Smooth muscle cell (in vitro differentiated cells): Measurements from ENCODE around the gene CDX1. TPM values are rescaled to one million over a fixed set of nuclear protein-coding genes. Genes with fewer than 3 reads are reported as not detected.

Experiments
- DNase-seq: peaks from one replicate; lab custom pipeline; 2025; ENCODE audit not compliant: unreplicated experiment; lab: John Stamatoyannopoulos, UW
- H2AFZ ChIP-seq: fragments of 200-600 bp; sonication (generic); 2 replicates; pipeline ENCODE4 v1.6.0; 2016; ENCODE audit warnings: antibody characterized with exemption, low read depth, mild to moderate bottlenecking
- H3F3A ChIP-seq: fragments of 200-600 bp; sonication (generic); 2 replicates; pipeline ENCODE4 v1.6.0; 2017; ENCODE audit warnings: antibody characterized with exemption, low read depth
- H3K27ac ChIP-seq: fragments of 200-600 bp; sonication (generic); 2 replicates; pipeline ENCODE4 v1.5.1; 2016; ENCODE audit warnings: low read depth, mild to moderate bottlenecking
- H3K27me3 ChIP-seq: fragments of 200-600 bp; sonication (generic); 2 replicates; pipeline ENCODE4 v1.6.1; 2016; ENCODE audit warnings: low read depth, mild to moderate bottlenecking
- H3K36me3 ChIP-seq: fragments of 200-600 bp; sonication (generic); 2 replicates; pipeline ENCODE4 v1.5.1; 2016; ENCODE audit warnings: low read depth
- H3K4me1 ChIP-seq: fragments of 200-600 bp; sonication (generic); 2 replicates; pipeline ENCODE4 v1.5.1; 2016; ENCODE audit warnings: low read depth
- H3K4me2 ChIP-seq: fragments of 200-600 bp; sonication (generic); 2 replicates; pipeline ENCODE4 v1.6.0; 2016; ENCODE audit warnings: mild to moderate bottlenecking
- H3K4me3 ChIP-seq: fragments of 200-600 bp; sonication (generic); 2 replicates; pipeline ENCODE4 v1.5.1; 2016; ENCODE audit warnings: mild to moderate bottlenecking
- H3K79me2 ChIP-seq: fragments of 200-600 bp; sonication (generic); 2 replicates; pipeline ENCODE4 v1.6.0; 2016; ENCODE audit warnings: low read depth, mild to moderate bottlenecking
- H3K9ac ChIP-seq: fragments of 200-600 bp; sonication (generic); 2 replicates; pipeline ENCODE4 v1.6.0; 2016; ENCODE audit warnings: low read depth
- H3K9me3 ChIP-seq: fragments of 200-600 bp; sonication (generic); replicated peaks from 2 replicates; pipeline ENCODE4 v1.5.1; 2016; ENCODE audit warnings: low read depth
- H4K20me1 ChIP-seq: fragments of 200-600 bp; sonication (generic); 2 replicates; pipeline ENCODE4 v1.6.0; 2016; ENCODE audit warnings: low read depth
- WGBS: methylation state at CpG from one replicate; pipeline ENCODE4 v1.1.7; 2016; ENCODE audit warnings: low lambda C conversion rate; 5-methylcytosine and 5-hydroxymethylcytosine counted together
- polyA plus RNA-seq: library from polyadenylated mRNA; unstranded; fragments of >200 nt; fragmentation: Nextera tagmentation; extraction: Ambion mirVana; gene quantifications from 2 replicates; pipeline ENCODE4 v1.2.1, GENCODE V29; 2016
- total RNA-seq: library from RNA; depleted of rRNA; stranded (reverse); fragments of >200 nt; gene quantifications from 2 replicates; pipeline ENCODE4 v1.2.3, GENCODE V29; 2014
- TF ChIP-seq, protein P1 (sequence below): fragments of 200-600 bp; sonication (generic); IDR thresholded peaks from 2 replicates; pipeline ENCODE4 v1.5.1; 2017; ENCODE audit warnings: borderline replicate concordance, mild to moderate bottlenecking, antibody characterized with exemption; ENCODE audit not compliant: insufficient read depth, poor library complexity, severe bottlenecking

CDX1 gene
- total and polyA plus RNA-seq, 2 experiments from 2014 or later = 1.4 to 5.0 TPM

DNA sequence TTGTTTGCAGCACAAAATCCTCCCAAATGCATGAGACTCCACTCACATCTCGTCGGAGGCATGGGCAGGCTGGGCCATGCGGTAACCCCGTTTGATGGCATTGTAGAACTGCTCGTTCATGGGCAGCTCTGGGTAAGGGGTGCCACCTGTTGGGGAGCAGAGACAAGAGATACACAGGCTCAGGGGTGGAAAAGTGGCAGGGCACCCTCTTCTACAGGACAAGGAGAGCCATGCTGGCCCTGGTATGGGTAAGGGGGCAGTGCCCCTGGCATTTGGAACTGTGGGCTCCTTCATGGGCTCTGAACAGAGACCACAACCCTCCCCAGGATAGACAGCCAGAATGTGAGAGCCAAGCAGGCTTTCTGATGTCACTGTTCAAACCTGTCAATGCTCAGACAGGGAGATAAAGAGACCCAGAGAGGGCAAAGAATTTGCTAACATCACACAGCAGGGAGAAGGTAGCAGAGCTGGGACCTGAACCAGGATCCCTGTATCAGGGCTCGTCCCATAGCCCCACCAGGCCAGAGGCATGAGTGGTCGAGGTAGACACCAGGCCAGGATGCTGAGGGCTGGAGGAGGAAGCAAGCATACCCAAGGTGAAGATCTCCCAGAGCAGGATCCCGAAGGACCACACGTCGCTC, 47.0 kb upstream of the CDX1 start:
- H2AFZ ChIP-seq = no peak overlapping the region
- H3K36me3 ChIP-seq = no peaks in the 10 kb centered on the region
- H3K4me2 ChIP-seq = no peak overlapping the region
- H3K27ac ChIP-seq = no peak overlapping the region
- H3K9me3 ChIP-seq = no peaks in the 10 kb centered on the region
- H3K79me2 ChIP-seq = no peaks in the 10 kb centered on the region
- no peaks in the 10 kb centered on the region for H4K20me1 ChIP-seq
- no peaks in the 10 kb centered on the region for H3K27me3 ChIP-seq
- H3K4me1 ChIP-seq = no peaks in the 10 kb centered on the region
- 97% methylated on average over 10 of the region's 10 CpGs for WGBS
- TF ChIP-seq, protein P1, sequence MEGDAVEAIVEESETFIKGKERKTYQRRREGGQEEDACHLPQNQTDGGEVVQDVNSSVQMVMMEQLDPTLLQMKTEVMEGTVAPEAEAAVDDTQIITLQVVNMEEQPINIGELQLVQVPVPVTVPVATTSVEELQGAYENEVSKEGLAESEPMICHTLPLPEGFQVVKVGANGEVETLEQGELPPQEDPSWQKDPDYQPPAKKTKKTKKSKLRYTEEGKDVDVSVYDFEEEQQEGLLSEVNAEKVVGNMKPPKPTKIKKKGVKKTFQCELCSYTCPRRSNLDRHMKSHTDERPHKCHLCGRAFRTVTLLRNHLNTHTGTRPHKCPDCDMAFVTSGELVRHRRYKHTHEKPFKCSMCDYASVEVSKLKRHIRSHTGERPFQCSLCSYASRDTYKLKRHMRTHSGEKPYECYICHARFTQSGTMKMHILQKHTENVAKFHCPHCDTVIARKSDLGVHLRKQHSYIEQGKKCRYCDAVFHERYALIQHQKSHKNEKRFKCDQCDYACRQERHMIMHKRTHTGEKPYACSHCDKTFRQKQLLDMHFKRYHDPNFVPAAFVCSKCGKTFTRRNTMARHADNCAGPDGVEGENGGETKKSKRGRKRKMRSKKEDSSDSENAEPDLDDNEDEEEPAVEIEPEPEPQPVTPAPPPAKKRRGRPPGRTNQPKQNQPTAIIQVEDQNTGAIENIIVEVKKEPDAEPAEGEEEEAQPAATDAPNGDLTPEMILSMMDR = no peak
- no peak for DNase-seq
- no peak overlapping the region for H3K9ac ChIP-seq
- H3F3A ChIP-seq = peaks cover 74% of the 10 kb centered on the region
- H3K4me3 ChIP-seq = no peak overlapping the region

DNA sequence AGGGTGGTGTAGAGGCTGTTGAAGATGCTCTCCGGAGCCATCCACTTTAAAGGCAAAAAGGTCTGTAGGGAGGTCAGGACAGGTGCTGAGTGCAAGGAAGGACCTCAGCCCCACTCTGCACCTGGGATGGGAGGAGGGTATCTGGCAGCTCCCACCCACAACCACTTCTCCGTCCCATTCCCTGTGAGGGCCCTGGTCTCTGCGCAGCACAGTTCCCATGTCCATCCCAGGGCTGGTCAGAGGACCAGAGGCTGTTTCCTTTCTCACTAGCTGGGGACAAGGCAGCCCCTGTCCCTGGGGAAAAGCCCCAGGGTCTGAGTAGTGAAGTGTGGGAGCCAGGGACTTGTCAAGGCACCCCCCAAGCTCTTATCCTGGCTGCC, 46.5 kb upstream of the CDX1 start:
- Histone ChIP-seq H2AFZ (no peak overlapping the region), H3K9me3 (no peaks in the 10 kb centered on the region), H3F3A (peaks cover 70% of the 10 kb centered on the region), H3K9ac (no peak overlapping the region), H3K4me3 (no peak overlapping the region), H3K27ac (peak overlapping the region; percentile 38), H3K4me1 (no peaks in the 10 kb centered on the region), H3K27me3 (no peaks in the 10 kb centered on the region), H4K20me1 (no peaks in the 10 kb centered on the region), H3K36me3 (no peaks in the 10 kb centered on the region), H3K4me2 (no peak overlapping the region), H3K79me2 (no peaks in the 10 kb centered on the region)
- WGBS = 96% methylated on average over 3 of the region's 3 CpGs
- DNase-seq = no peak
- TF ChIP-seq, protein P1 = no peak

DNA sequence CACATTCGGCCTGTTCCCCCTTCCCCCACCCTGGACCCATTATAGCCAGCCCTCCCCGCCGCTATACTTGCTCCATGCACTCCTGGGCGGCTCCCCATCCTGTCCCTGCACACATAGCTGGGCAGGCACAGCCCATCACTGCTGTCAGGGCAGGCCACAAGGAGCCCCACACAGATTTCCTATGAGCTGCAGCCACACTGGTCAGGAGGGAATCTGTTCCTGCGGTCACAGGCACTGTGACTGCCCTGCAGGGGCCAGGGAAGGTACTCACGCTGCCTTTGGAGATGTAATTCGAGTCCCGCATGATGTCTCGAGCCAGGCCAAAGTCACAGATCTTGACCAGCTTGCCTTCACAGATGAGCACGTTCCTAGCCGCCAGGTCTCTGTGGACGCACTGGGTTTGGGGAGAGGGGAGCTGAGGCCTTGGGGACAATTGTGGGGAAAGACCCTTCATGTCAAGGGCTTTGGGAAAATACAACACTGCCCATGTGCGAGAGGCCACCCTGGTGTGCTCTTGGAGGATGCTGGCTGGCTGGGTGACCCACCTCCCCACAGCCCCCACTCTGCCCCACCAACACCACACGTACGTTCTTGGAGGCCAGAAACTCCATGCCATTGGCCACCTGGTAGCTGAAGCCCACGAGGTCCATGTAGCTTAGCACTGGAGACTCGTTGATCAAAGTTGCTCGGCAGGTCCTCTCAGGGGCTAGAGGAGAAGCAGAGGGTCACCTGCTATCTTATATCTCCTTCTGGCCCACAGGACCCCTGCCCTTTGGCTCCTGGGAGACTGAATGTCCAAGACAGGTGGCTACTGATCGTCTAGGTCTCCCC, 45.7 kb upstream of the CDX1 start:
- 91% methylated on average over 19 of the region's 19 CpGs for WGBS
- no peaks in the 10 kb centered on the region for H3K27me3 ChIP-seq
- no peaks in the 10 kb centered on the region for H3K36me3 ChIP-seq
- H2AFZ ChIP-seq = no peak overlapping the region
- no peaks in the 10 kb centered on the region for H4K20me1 ChIP-seq
- no peaks in the 10 kb centered on the region for H3K4me1 ChIP-seq
- H3K4me3 ChIP-seq = no peak overlapping the region
- H3F3A ChIP-seq = peaks cover 62% of the 10 kb centered on the region
- TF ChIP-seq, protein P1 = no peak
- no peak overlapping the region for H3K9ac ChIP-seq
- DNase-seq = no peak
- H3K9me3 ChIP-seq = no peaks in the 10 kb centered on the region
- peak overlapping the region; percentile 38 for H3K27ac ChIP-seq
- no peak overlapping the region for H3K4me2 ChIP-seq
- no peaks in the 10 kb centered on the region for H3K79me2 ChIP-seq
